Mucosa of descending colon (tissue), 3 donors: ENCODE measurements around the gene CLEC16A. TPM values are rescaled to one million over a fixed set of nuclear protein-coding genes. Genes with fewer than 3 reads are reported as not detected.

ENCODE experiments used
- ATAC-seq: fragments of 200-7000 bp; cut with Tn5 transposase; one replicate; pipeline ENCODE4 v1.9.1; 2020; ENCODE audit warnings: mild to moderate bottlenecking, moderate library complexity
- DNase-seq, 3 donors: peaks; one replicate each; pipeline ENCODE4 v3.0.0-alpha.2; 2020
- H3K36me3 ChIP-seq: fragments of 200-600 bp; one replicate; pipeline ENCODE4 v1.8.0; 2021; ENCODE audit warnings: low read depth, mild to moderate bottlenecking
- H3K4me1 ChIP-seq: fragments of 200-600 bp; one replicate; pipeline ENCODE4 v1.8.0; 2021; ENCODE audit warnings: low read depth, mild to moderate bottlenecking
- H3K4me3 ChIP-seq: fragments of 200-600 bp; one replicate; pipeline ENCODE4 v1.8.0; 2021; ENCODE audit warnings: mild to moderate bottlenecking
- H3K9me3 ChIP-seq: fragments of 200-600 bp; one replicate; pipeline ENCODE4 v1.8.0; 2021; ENCODE audit warnings: mild to moderate bottlenecking
- intact Hi-C, 2 donors: fragments of 100-400 bp; cut with DNase I in 1 of 2; cut with micrococcal nuclease in 1 of 2; formaldehyde crosslinking; loops; one replicate each; pipeline versions ENCODE4 v1.11.0 to v1.11.1; 2022; cut with DNase I, micrococcal nuclease
- total RNA-seq, 3 donors: library from RNA; stranded (reverse); fragmentation: NEBNext Ultra II Directional in 2 of 3; extraction: Animal tissue kit (Norgen Biotek cat#: 25700) in 2 of 3; gene quantifications; one replicate each; pipeline versions ENCODE4 v1.2.1 to v1.2.4, GENCODE V29; 2021 to 2023
- TF ChIP-seq, protein P1 (sequence below): fragments of 200-600 bp; IDR thresholded peaks from one replicate; pipeline ENCODE4 v1.8.0; 2022; ENCODE audit warnings: antibody characterized with exemption, mild to moderate bottlenecking
- donor health status: DM: no; HTN: no; CAD: no; lungs with moderate emphysema.
- donor health status: DM: no; HTN: no; CAD: no.
- donor health status: DM: no; HTN: yes; CAD: no.

Gene CLEC16A
- total RNA-seq, 3 donors from 2014 or later: 30.3 to 38.1 (median 37.1) TPM

DNA sequence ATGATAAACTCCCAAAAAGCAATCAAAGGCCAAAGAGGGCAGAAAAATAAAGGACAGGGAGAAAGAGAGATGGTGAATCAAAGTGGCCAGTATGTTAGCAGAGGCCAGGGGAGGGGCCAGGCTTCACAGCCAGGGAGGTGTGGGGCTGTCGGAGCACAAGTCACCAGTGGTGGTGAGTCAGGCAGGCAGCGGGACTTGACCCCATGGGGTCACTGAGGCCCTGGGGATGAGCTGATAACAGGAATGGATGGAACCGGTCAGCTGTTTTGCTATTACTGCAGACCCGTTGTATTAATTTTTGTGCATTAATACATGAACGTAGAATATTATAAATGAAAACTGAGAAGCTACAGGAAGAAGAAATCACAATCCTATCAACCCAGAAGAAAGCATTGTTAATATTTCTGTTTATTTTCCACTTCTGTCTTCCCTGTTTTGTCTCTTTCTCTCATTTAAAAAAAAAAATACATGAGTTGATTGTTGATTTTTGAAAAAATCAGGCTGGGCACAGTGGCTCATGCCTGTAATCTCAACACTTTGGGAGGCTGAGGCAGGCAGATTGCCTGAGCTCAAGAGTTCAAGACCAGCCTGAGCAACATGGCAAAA lies 204.8 kb downstream of the CLEC16A start:
- DNase-seq (no peak), ATAC-seq (no peak)
- TF ChIP-seq, protein P1, sequence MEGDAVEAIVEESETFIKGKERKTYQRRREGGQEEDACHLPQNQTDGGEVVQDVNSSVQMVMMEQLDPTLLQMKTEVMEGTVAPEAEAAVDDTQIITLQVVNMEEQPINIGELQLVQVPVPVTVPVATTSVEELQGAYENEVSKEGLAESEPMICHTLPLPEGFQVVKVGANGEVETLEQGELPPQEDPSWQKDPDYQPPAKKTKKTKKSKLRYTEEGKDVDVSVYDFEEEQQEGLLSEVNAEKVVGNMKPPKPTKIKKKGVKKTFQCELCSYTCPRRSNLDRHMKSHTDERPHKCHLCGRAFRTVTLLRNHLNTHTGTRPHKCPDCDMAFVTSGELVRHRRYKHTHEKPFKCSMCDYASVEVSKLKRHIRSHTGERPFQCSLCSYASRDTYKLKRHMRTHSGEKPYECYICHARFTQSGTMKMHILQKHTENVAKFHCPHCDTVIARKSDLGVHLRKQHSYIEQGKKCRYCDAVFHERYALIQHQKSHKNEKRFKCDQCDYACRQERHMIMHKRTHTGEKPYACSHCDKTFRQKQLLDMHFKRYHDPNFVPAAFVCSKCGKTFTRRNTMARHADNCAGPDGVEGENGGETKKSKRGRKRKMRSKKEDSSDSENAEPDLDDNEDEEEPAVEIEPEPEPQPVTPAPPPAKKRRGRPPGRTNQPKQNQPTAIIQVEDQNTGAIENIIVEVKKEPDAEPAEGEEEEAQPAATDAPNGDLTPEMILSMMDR: no peak
- H3K4me1 ChIP-seq: no peaks in the 10 kb centered on the region
- H3K36me3 ChIP-seq: no peaks in the 10 kb centered on the region
- no peak overlapping the region for H3K4me3 ChIP-seq
- intact Hi-C loops: no loop called here
- no peaks in the 10 kb centered on the region for H3K9me3 ChIP-seq

DNA sequence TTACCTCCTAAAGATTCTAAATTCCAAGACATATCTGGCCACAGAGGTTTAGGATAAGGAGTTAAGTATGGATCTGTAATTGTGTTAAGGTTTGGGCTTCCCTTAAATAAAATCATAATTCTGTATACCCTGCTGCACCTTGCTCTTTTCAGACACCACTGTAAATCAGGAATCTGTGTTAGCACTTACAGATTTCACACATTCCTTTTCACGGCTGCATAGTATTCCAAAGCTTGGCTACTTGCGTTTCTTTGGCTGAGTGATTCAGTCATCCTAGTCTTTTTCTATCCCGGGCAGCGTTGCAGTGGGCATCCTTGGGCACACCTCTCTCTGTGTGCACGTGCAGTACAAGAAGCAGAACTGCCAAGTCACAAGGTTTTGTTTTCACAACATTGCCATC lies 205.8 kb downstream of the CLEC16A start:
- H3K4me1 ChIP-seq: no peaks in the 10 kb centered on the region
- H3K4me3 ChIP-seq: no peak overlapping the region
- no peaks in the 10 kb centered on the region for H3K36me3 ChIP-seq
- intact Hi-C loops: no loop called here
- TF ChIP-seq, protein P1: no peak
- no peaks in the 10 kb centered on the region for H3K9me3 ChIP-seq
- DNase-seq (no peak), ATAC-seq (no peak)

DNA sequence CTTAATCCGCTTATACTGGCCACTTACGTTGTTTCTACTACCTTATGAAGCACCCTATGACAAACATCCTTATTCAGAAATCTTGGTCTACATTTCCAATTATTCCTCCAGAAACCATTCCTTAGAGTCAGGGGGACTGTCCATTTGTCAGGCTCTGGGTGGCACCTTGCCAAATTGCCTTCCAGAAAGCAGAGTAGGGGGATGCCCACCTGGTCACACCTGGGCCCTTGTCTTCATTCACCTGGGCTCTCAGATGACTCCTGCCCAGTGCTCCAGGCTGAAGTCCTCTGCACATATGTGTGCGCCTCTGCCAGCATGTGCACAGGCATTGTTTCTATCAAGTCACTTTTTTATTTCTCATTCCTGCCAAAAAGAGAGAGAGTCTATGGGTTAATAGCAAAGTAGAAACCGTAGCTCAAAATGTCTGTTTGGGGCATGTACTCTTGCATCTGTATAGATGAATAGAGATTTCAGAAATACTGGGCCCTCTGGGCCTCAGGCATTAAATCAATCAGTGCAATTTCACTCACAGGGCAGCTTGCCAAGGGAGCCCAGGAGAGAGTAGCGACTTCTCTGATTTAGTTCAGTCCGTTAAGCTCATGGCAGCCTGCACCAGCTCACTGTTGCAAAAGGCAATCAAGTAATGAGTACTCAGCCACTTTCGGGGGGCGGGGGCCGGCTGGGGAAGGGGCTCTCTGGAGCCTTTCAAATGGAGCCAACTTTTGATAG lies 207.0 kb downstream of the CLEC16A start:
- TF ChIP-seq, protein P1: no peak
- no peak for DNase-seq
- intact Hi-C loops: no loop called here
- no peak for ATAC-seq
- Histone ChIP-seq H3K4me3 (no peak overlapping the region), H3K36me3 (no peaks in the 10 kb centered on the region), H3K4me1 (no peaks in the 10 kb centered on the region), H3K9me3 (no peaks in the 10 kb centered on the region)

DNA sequence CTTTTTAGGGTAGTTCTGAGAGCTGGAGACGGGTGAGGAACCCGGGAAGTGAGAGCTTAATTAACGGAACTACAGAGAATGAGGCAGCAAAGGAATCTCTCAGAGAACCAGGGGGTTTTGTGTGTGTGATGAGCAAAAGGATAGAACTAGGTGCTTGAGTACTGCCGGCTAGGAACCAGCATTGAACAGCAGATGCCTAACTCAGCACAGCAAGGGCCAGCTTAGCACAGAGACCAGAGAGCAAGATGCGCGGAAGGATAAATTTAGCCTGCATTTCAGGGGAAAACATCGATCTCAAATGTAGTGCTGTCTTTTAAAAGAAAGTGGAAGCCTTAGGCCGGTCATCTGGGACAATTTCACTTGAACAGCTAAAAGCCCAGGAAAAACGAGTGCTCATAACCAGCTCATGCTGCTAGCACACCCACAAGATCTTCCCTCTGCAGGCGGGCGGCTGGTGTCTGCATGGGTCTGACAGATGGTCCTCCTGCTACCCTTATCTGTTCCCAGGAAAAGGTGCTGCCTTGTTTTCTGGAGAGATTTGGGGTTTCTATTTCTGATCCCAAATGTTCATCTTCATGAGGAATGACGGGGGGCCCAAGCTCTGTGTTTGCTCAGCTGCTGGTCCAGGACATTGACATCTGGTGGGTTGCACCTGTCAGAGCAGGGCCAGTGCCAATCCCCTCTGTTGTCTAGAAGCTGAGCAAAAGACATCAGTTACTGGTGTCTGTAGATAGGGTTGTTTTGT lies 207.7 kb downstream of the CLEC16A start:
- ATAC-seq (no peak), DNase-seq (no peak)
- Histone ChIP-seq H3K36me3 (no peaks in the 10 kb centered on the region), H3K9me3 (no peaks in the 10 kb centered on the region), H3K4me3 (no peak overlapping the region), H3K4me1 (no peaks in the 10 kb centered on the region)
- intact Hi-C loops: no loop called here
- TF ChIP-seq, protein P1: no peak

DNA sequence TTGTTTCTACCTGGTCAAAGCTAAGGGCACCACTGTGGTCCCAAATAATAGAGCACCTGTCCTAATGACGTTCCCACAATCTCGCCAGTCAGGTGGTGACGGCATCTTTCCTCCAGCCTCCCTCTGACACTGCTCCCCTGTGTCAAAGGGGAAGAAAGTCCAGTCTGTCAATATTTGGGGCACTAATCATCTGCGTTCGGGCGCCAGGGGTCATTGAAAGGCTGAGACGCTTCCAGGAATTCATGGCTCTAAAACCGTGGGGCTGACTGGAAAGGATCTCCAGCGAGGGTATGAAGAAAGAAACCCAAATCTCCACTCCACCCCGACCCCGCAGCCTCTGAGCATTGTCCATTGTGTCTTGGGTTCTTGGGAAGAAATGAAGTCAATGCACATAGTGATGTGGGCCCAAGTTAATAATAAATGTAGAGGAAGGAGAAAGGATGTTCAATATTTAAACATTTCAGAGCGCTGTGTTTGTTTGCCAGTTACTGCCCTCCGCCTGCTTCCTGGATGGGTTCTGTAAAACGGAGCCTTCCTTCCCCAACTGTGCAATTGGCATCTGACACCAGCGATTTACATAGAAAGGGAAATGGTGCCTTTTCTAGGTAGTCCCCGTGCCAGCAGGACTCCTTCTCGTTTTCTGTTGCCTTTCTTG lies 208.4 kb downstream of the CLEC16A start:
- Histone ChIP-seq H3K4me1 (no peaks in the 10 kb centered on the region), H3K36me3 (no peaks in the 10 kb centered on the region), H3K9me3 (no peaks in the 10 kb centered on the region), H3K4me3 (no peak overlapping the region)
- ATAC-seq: no peak
- no peak for DNase-seq
- TF ChIP-seq, protein P1: no peak
- intact Hi-C loops: no loop called here
